Activated T-cell treated with anti-CD3 and anti-CD28 coated beads for 24 hours (primary cell): ENCODE results near the gene SLC29A2.
"Not testable (repeated sequence)": the region's sequence is repeated elsewhere in the genome, so short reads cannot be mapped to it uniquely, and the experiment has no call there.

Experiments
- DNase-seq: peaks from one replicate; pipeline ENCODE4 v3.0.0-alpha.2; 2020; ENCODE audit warnings: low read depth

Gene SLC29A2

GRCh38 chr11:66384316-66384715 lies 12.8 kb upstream of the SLC29A2 start:
- not testable (repeated sequence) for DNase-seq

GRCh38 chr11:66380264-66380663 lies 8.7 kb upstream of the SLC29A2 start:
- DNase-seq: not testable (repeated sequence)

GRCh38 chr11:66373690-66374287 lies 2.2 kb upstream of the SLC29A2 start:
- not testable (repeated sequence) for DNase-seq

- DNase-seq: no peak
Measured at GRCh38 chr11:66373265-66373664, 1.7 kb upstream of the SLC29A2 start.

GRCh38 chr11:66369073-66369894 lies 2.3 kb downstream of the SLC29A2 start:
- DNase-seq: no peak

- DNase-seq: no peak
Measured at GRCh38 chr11:66368484-66368883, 3.1 kb downstream of the SLC29A2 start.

GRCh38 chr11:66367561-66368312 lies 3.8 kb downstream of the SLC29A2 start:
- DNase-seq: no peak

- DNase-seq: no peak
Measured at GRCh38 chr11:66366844-66367477, 4.6 kb downstream of the SLC29A2 start.

- DNase-seq: no peak
Measured at GRCh38 chr11:66365711-66366619, 5.6 kb downstream of the SLC29A2 start.

GRCh38 chr11:66365166-66365565 lies 6.4 kb downstream of the SLC29A2 start:
- no peak for DNase-seq

- DNase-seq: peak; percentile 62
Measured at GRCh38 chr11:66363805-66364535, 7.6 kb downstream of the SLC29A2 start.

- DNase-seq: no peak
Measured at GRCh38 chr11:66363187-66363601, 8.4 kb downstream of the SLC29A2 start.

GRCh38 chr11:66362481-66363147 lies 8.9 kb downstream of the SLC29A2 start:
- DNase-seq: no peak

- DNase-seq: no peak
Measured at GRCh38 chr11:66361502-66361941, 10.0 kb downstream of the SLC29A2 start.

- DNase-seq: no peak
Measured at GRCh38 chr11:66360406-66361073, 11.0 kb downstream of the SLC29A2 start.

- DNase-seq: no peak
Measured at GRCh38 chr11:66359662-66360087, 11.9 kb downstream of the SLC29A2 start.

- not testable (repeated sequence) for DNase-seq
Measured at GRCh38 chr11:66350560-66351235, 20.9 kb downstream of the SLC29A2 start.

- DNase-seq: no peak
Measured at GRCh38 chr11:66349084-66349386, 22.5 kb downstream of the SLC29A2 start.
